ES-I3 (cell line): ENCODE measurements around the gene DNASE2B.

ENCODE experiments used
- H3K36me3 ChIP-seq: 2 replicates; pipeline ENCODE4 v1.6.1; 2013; ENCODE audit warnings: mild to moderate bottlenecking, low read length, control low read depth, moderate library complexity; ENCODE audit not compliant: insufficient read depth
- H3K4me1 ChIP-seq: 2 replicates; pipeline ENCODE4 v1.6.1; 2013; ENCODE audit warnings: mild to moderate bottlenecking, control low read depth, low read length; ENCODE audit not compliant: insufficient read depth
- H3K9ac ChIP-seq: 2 replicates; pipeline ENCODE4 v1.6.1; 2013; ENCODE audit warnings: low read depth, mild to moderate bottlenecking, low read length, moderate library complexity
- H3K9me3 ChIP-seq: 2 replicates; pipeline ENCODE4 v1.6.1; 2013; ENCODE audit warnings: mild to moderate bottlenecking, low read length, moderate library complexity; ENCODE audit not compliant: control insufficient read depth, insufficient read depth

The DNASE2B gene

GRCh38 chr1:84365225-84366221, 32.8 kb upstream of the DNASE2B start:
- Histone ChIP-seq H3K36me3 (no peaks in the 10 kb centered on the region), H3K9me3 (no peaks in the 10 kb centered on the region), H3K9ac (no peak overlapping the region), H3K4me1 (no peaks in the 10 kb centered on the region; the same call in 1 of the 2 replicates)

- Histone ChIP-seq H3K9ac (no peak overlapping the region), H3K4me1 (no peaks in the 10 kb centered on the region; the same call in 1 of the 2 replicates), H3K36me3 (no peaks in the 10 kb centered on the region), H3K9me3 (no peaks in the 10 kb centered on the region)
Measured at GRCh38 chr1:84366786-84367185, 31.5 kb upstream of the DNASE2B start.

GRCh38 chr1:84367219-84367618, 31.1 kb upstream of the DNASE2B start:
- Histone ChIP-seq H3K4me1 (no peaks in the 10 kb centered on the region; the same call in 1 of the 2 replicates), H3K9me3 (no peaks in the 10 kb centered on the region)

GRCh38 chr1:84368441-84368840, 29.8 kb upstream of the DNASE2B start:
- Histone ChIP-seq H3K36me3 (no peaks in the 10 kb centered on the region), H3K9ac (no peak overlapping the region), H3K9me3 (no peaks in the 10 kb centered on the region), H3K4me1 (no peaks in the 10 kb centered on the region; the same call in 1 of the 2 replicates)

More at GRCh38 chr1:84367219-84367618, 31.1 kb upstream of the DNASE2B start:
- Histone ChIP-seq H3K36me3 (no peaks in the 10 kb centered on the region), H3K9ac (no peak overlapping the region)

GRCh38 chr1:84370266-84370665, 28.0 kb upstream of the DNASE2B start:
- Histone ChIP-seq H3K9ac (no peak overlapping the region), H3K36me3 (no peaks in the 10 kb centered on the region), H3K9me3 (no peaks in the 10 kb centered on the region), H3K4me1 (no peaks in the 10 kb centered on the region; the same call in 1 of the 2 replicates)

- Histone ChIP-seq H3K36me3 (no peaks in the 10 kb centered on the region), H3K9me3 (no peaks in the 10 kb centered on the region), H3K9ac (no peak overlapping the region), H3K4me1 (no peaks in the 10 kb centered on the region; the same call in 1 of the 2 replicates)
Measured at GRCh38 chr1:84370831-84371394, 27.4 kb upstream of the DNASE2B start.

- Histone ChIP-seq H3K9ac (no peak overlapping the region), H3K4me1 (no peaks in the 10 kb centered on the region), H3K9me3 (no peaks in the 10 kb centered on the region), H3K36me3 (no peaks in the 10 kb centered on the region)
Measured at GRCh38 chr1:84373436-84374141, 24.7 kb upstream of the DNASE2B start.

GRCh38 chr1:84374991-84375696, 23.1 kb upstream of the DNASE2B start:
- H3K9me3 ChIP-seq: no peaks in the 10 kb centered on the region
- H3K4me1 ChIP-seq: peaks cover 6% of the 10 kb centered on the region; the same call in 1 of the 2 replicates
- no peak overlapping the region for H3K9ac ChIP-seq
- H3K36me3 ChIP-seq: no peaks in the 10 kb centered on the region

- Histone ChIP-seq H3K9ac (no peak overlapping the region), H3K9me3 (no peaks in the 10 kb centered on the region), H3K36me3 (no peaks in the 10 kb centered on the region), H3K4me1 (peaks cover 6% of the 10 kb centered on the region; the same call in 1 of the 2 replicates)
Measured at GRCh38 chr1:84376000-84376910, 22.0 kb upstream of the DNASE2B start.

GRCh38 chr1:84377480-84378095, 20.7 kb upstream of the DNASE2B start:
- no peaks in the 10 kb centered on the region for H3K9me3 ChIP-seq
- no peaks in the 10 kb centered on the region for H3K36me3 ChIP-seq
- peaks cover 6% of the 10 kb centered on the region; the same call in 1 of the 2 replicates for H3K4me1 ChIP-seq
- no peak overlapping the region for H3K9ac ChIP-seq

- no peaks in the 10 kb centered on the region for H3K9me3 ChIP-seq
- H3K9ac ChIP-seq: no peak overlapping the region
- H3K4me1 ChIP-seq: peaks cover 6% of the 10 kb centered on the region; the same call in 1 of the 2 replicates
- no peaks in the 10 kb centered on the region for H3K36me3 ChIP-seq
Measured at GRCh38 chr1:84379138-84379916, 19.0 kb upstream of the DNASE2B start.

- H3K4me1 ChIP-seq: peaks cover 6% of the 10 kb centered on the region; the same call in 1 of the 2 replicates
- no peaks in the 10 kb centered on the region for H3K36me3 ChIP-seq
- no peak overlapping the region for H3K9ac ChIP-seq
- no peaks in the 10 kb centered on the region for H3K9me3 ChIP-seq
Measured at GRCh38 chr1:84379917-84380180, 18.4 kb upstream of the DNASE2B start.
